Heart right ventricle (tissue), 16 donors: ENCODE results near the gene POLD2. TPM values are rescaled to one million over a fixed set of nuclear protein-coding genes. Genes with fewer than 3 reads are reported as not detected.

ENCODE experiments used
- ATAC-seq, 8 donors: fragments of 200-7000 bp; cut with Tn5 transposase; one replicate each; pipeline ENCODE4 v1.9.1; 2020; ENCODE audit warnings: mild to moderate bottlenecking in 8 of 8, moderate library complexity in 8 of 8, moderate number of reproducible peaks in 1 of 8
- DNase-seq, 2 donors: peaks; one replicate each; pipeline ENCODE4 v3.0.0-alpha.2; 2020
- H3K27ac ChIP-seq, 10 donors: fragments of 200-600 bp; sonication (generic) in 2 of 10; one replicate each; pipeline versions ENCODE4 v1.5.0 to v1.8.0; 2020 to 2022; ENCODE audit warnings: mild to moderate bottlenecking in 3 of 10
- H3K27me3 ChIP-seq, 7 donors: fragments of 200-600 bp; one replicate each; pipeline ENCODE4 v1.8.0; 2021 to 2022; ENCODE audit warnings: mild to moderate bottlenecking in 2 of 7
- H3K36me3 ChIP-seq, 9 donors: fragments of 200-600 bp; sonication (generic) in 1 of 9; one replicate each; pipeline versions ENCODE4 v1.5.0 to v1.8.0; 2020 to 2022; ENCODE audit warnings: mild to moderate bottlenecking in 2 of 9
- H3K4me1 ChIP-seq, 9 donors: fragments of 200-600 bp; sonication (generic) in 1 of 9; one replicate each; pipeline versions ENCODE4 v1.5.0 to v1.8.0; 2020 to 2022; ENCODE audit warnings: mild to moderate bottlenecking in 4 of 9
- H3K4me3 ChIP-seq, 10 donors: fragments of 200-600 bp; sonication (generic) in 2 of 10; one replicate each; pipeline versions ENCODE4 v1.5.0 to v1.8.0; 2020 to 2022; ENCODE audit warnings: mild to moderate bottlenecking in 7 of 10, moderate library complexity in 2 of 10
- H3K9me3 ChIP-seq, 11 donors: fragments of 200-600 bp in 10 of 11; sonication (generic) in 2 of 11; one replicate each; pipeline versions ENCODE4 v1.5.0 to v1.8.0; 2013 to 2022; ENCODE audit warnings: mild to moderate bottlenecking in 2 of 11, control low read depth in 1 of 11, moderate library complexity in 1 of 11
- WGBS, 2 donors: extraction: QIAGEN DNeasy Blood & Tissue Kit; methylation state at CpG; one replicate each; pipeline ENCODE4 v1.1.7; 2013; ENCODE audit warnings: inconsistent platforms in 1 of 2; 5-methylcytosine and 5-hydroxymethylcytosine counted together
- intact Hi-C, 10 donors: fragments of 100-400 bp; cut with DNase I; formaldehyde crosslinking; loops; one replicate each; pipeline versions ENCODE4 v1.11.1 to v1.14.2; 2022
- polyA plus RNA-seq, 2 donors: library from polyadenylated mRNA; stranded (reverse); fragments of 200-250 nt; gene quantifications; one replicate each; pipeline ENCODE4 v1.2.3, GENCODE V29; 2013
- total RNA-seq, 10 donors: library from RNA; stranded (reverse); fragmentation: NEBNext Ultra II Directional in 3 of 10; extraction: Animal tissue kit (Norgen Biotek cat#: 25700) in 3 of 10; gene quantifications; one replicate each; pipeline versions ENCODE4 v1.2.1 to v1.2.4, GENCODE V29; 2021 to 2023
- TF ChIP-seq, protein P1 (sequence below), 9 donors: fragments of 200-600 bp; sonication (generic) in 2 of 9; IDR thresholded peaks; one replicate each; pipeline versions ENCODE4 v1.5.0 to v1.8.0; 2021 to 2022; ENCODE audit warnings: antibody characterized with exemption in 9 of 9, mild to moderate bottlenecking in 5 of 9, moderate library complexity in 1 of 9
- donor health status: Arrhythmogenic right ventricular cardiomyopathy.
- donor health status: ischemic (EF 13 %, LVEDD 7.1; RV severe dilation, severe dysfunction).
- donor health status: healthy with polysubstance abuse.
- donor health status: DM: no; HTN: yes; CAD: no.
- donor health status: DM: no; HTN: no; CAD: no.
- donor health status: ischemic (EF 25% LVEDD 6.9; RV normal size, moderate dysfunction).
- donor health status: ischemic (EF 25% LVEDD 5.7; RV mildly dilated, moderate dysfunction).
- donor health status: healthy.
- donor health status: DM: yes; HTN: yes; CAD: no.
- donor health status: Ischemic cardiomyopathy.
- donor health status: ischemic (EF 35%, LVEDD 5.7; RV mildly dilated, moderate dysfunction).
- donor health status: nonischemic (EF 11% LVEDD 7.7; RV severe dilation, severe dysfunction).
- donor health status: DM: yes; HTN: yes; CAD: no.
- donor health status: PGD.
- donor health status: ischemic (EF 29% LVEDD 5.4; RV normal size, mild dysfunction).
- donor health status: nonischemic (EF 23%, LVEDD 6.1; RV moderate dilation, normal function).

The POLD2 gene
- total and polyA plus RNA-seq, 12 donors: 64.4 to 150 (median 78.8) TPM

DNA sequence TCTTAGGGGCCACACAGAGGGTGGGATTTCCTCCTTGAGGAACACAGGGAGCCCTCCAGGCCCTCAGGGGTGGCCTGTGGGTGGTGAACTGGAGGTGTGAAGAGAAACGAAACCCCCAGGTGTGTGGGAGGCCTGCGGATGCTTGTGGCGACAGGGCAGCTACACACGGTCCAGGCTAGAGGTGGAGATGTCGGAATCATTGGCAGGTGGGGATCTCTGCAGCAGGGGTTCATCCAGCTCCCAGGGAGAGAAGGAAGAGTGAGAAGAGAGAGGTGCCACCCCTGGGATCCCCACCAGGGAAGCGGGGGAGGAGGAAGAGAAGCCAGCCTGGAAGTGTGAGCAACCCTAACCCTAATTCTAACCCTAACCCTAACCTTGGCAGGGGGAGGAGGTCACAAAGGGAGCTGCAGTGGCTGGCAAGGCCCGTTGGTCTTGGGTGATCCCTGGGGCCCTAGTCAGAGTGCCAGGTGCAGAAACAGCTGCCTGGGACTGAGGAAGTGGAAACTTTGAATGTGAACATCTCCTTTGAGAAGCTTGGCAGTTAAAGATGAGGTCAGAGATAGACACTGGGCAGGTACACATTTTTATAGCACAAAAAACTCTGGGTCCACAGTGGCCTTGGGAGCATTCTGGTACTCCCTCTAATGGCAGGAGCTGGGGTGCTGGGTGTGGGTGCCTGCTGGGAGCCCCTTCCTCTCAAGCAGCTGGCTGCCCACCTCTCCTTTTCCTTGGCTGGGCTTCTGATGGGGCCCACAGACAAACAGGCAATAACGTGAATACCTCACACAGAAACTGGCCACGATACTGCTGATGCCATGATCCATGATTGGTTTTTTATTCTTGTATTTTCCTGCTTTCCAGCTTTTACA, 26.1 kb downstream of the POLD2 start:
- no peaks in the 10 kb centered on the region for H3K9me3 ChIP-seq
- no peaks in the 10 kb centered on the region for H3K27me3 ChIP-seq
- DNase-seq (no peak), ATAC-seq (no peak)
- 82 to 87% methylated on average over 9 of the region's 9 CpGs for WGBS, 2 donors
- TF ChIP-seq, protein P1, sequence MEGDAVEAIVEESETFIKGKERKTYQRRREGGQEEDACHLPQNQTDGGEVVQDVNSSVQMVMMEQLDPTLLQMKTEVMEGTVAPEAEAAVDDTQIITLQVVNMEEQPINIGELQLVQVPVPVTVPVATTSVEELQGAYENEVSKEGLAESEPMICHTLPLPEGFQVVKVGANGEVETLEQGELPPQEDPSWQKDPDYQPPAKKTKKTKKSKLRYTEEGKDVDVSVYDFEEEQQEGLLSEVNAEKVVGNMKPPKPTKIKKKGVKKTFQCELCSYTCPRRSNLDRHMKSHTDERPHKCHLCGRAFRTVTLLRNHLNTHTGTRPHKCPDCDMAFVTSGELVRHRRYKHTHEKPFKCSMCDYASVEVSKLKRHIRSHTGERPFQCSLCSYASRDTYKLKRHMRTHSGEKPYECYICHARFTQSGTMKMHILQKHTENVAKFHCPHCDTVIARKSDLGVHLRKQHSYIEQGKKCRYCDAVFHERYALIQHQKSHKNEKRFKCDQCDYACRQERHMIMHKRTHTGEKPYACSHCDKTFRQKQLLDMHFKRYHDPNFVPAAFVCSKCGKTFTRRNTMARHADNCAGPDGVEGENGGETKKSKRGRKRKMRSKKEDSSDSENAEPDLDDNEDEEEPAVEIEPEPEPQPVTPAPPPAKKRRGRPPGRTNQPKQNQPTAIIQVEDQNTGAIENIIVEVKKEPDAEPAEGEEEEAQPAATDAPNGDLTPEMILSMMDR (IDR thresholded peaks at IDR 0.05): no peak
- H3K4me1 ChIP-seq: peaks cover 0 to 52% (median 10%) of the 10 kb centered on the region in 9 donors
- no peak overlapping the region for H3K4me3 ChIP-seq
- intact Hi-C loops: no loop called here
- no peak overlapping the region for H3K27ac ChIP-seq
- H3K36me3 ChIP-seq: no peaks in the 10 kb centered on the region

DNA sequence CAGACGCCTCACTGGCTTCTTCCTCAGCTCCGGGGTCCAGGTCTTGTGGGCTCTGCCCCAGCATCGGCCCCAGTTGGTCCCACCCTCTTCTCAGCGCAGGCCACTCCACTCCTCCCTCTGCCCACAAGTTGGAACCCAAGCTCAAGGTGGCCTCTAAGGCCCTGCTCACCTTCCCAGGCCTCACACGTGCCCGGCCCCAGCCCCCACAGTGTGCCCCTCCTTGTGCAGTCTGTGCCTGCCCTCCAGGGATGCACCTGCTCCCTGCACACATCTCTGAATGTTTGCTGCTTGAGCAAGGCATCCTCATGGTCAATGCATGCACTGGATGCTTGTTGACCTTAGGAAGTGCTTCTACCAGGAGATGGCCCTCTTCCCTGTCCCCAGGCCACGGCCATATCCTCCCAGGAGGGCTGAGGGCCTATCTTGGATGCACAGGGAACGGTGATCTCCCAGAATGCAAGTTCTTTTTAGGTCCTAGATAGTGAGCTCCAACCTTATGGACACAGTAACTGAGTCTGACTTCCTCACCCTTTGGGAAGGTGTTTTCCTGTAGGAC, 26.9 kb downstream of the POLD2 start:
- TF ChIP-seq, protein P1 (IDR thresholded peaks at IDR 0.05): no peak
- DNase-seq (no peak), ATAC-seq (peak in 1 of 8 donors; percentile 16)
- Histone ChIP-seq H3K36me3 (no peaks in the 10 kb centered on the region), H3K4me1 (peaks cover 0 to 43% (median 7%) of the 10 kb centered on the region in 9 donors), H3K4me3 (no peak overlapping the region), H3K27me3 (no peaks in the 10 kb centered on the region), H3K27ac (peak overlapping the region in 1 of 10 donors; percentile 64), H3K9me3 (no peaks in the 10 kb centered on the region)
- WGBS, 2 donors: 82 to 84% methylated on average over 8 of the region's 8 CpGs
- intact Hi-C loops: no loop called here

DNA sequence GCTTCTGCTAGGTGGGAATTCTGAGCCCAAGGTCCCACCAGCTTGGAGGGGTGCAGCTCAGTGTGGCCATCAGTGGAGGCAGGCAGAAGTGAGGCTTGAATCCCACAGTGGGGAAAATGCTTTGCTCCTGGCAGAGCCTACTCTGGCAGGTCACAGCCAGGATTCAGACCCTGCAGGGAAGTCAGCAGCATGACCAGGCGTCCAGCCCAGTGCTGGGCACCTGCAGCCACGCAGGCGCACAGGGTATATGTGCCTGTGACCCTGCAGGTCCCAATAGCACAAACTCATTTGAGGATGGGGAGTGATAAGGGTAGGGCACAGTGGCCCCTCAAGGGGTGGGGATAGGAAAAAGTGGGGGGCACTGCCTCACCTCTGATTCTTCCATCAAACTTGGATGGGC, 27.6 kb downstream of the POLD2 start:
- TF ChIP-seq, protein P1 (IDR thresholded peaks at IDR 0.05): no peak
- WGBS, 2 donors: 97 to 100% methylated on average over 3 of the region's 3 CpGs
- Histone ChIP-seq H3K9me3 (no peaks in the 10 kb centered on the region), H3K4me3 (no peak overlapping the region), H3K4me1 (peaks cover 0 to 37% (median 7%) of the 10 kb centered on the region in 9 donors), H3K36me3 (no peaks in the 10 kb centered on the region), H3K27ac (peak overlapping the region in 3 of 10 donors; percentile 12 to 64 (median 49)), H3K27me3 (no peaks in the 10 kb centered on the region)
- intact Hi-C loops: no loop called here
- DNase-seq (no peak), ATAC-seq (no peak)

DNA sequence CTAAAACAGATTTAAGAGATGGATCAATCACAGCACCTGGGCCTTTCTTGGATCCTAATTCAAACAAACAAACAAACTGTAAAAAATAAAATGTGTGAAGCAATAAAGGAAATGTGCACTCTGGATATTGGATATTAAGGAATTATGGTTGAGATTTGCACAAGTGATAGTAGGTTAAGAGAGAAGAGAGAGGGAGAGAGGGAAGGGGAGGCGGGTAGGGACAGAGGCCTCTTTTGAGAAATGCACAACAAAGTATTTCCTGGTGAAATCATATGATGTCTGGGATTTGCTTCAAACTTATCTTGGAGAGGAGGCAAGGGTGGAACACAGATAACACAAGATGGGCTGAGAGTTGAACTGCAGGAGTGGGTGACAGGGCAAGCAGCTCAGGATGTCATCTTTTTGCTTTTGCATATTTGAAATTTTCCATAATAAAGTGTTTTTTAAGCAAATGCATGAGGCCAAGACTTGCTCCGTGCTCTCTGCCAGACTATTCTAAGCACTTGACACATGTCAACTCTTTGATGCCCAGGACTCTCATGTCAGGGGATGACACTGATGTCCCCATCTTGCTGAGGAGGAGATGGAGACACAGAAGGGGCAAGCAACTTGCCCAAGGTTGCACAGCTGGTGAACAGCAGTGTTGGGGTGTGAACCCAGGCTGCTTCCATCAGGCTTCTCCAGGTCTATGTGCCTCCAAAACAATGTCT, 28.3 kb downstream of the POLD2 start:
- WGBS, 2 donors: 60 to 65% methylated on average over 2 of the region's 2 CpGs
- Histone ChIP-seq H3K4me1 (peaks cover 0 to 36% (median 5%) of the 10 kb centered on the region in 9 donors), H3K4me3 (no peak overlapping the region), H3K9me3 (no peaks in the 10 kb centered on the region), H3K27me3 (no peaks in the 10 kb centered on the region), H3K27ac (peak overlapping the region in 4 of 10 donors; percentile 9 to 64 (median 51)), H3K36me3 (no peaks in the 10 kb centered on the region)
- no peak for DNase-seq
- peak in 1 of 8 donors; percentile 22 for ATAC-seq
- TF ChIP-seq, protein P1 (IDR thresholded peaks at IDR 0.05): no peak
- intact Hi-C loops: no loop called here
